GM08714 (cell line): Measurements from ENCODE around the gene KPNA6.
"Not testable (repeated sequence)": the region's sequence is repeated elsewhere in the genome, so short reads cannot be mapped to it uniquely, and the experiment has no call there.

ENCODE experiments used
- H3K4me3 ChIP-seq: fragments of 200-500 bp; sonication (Bioruptor generic); 2 replicates; pipeline ENCODE4 v1.5.1; 2014; ENCODE audit warnings: mild to moderate bottlenecking, low read length, inconsistent platforms
- ZNF274 ChIP-seq: IDR thresholded peaks from 2 replicates; pipeline ENCODE4 v1.6.1; 2012; ENCODE audit warnings: mild to moderate bottlenecking, low read depth, low read length

KPNA6 gene

DNA sequence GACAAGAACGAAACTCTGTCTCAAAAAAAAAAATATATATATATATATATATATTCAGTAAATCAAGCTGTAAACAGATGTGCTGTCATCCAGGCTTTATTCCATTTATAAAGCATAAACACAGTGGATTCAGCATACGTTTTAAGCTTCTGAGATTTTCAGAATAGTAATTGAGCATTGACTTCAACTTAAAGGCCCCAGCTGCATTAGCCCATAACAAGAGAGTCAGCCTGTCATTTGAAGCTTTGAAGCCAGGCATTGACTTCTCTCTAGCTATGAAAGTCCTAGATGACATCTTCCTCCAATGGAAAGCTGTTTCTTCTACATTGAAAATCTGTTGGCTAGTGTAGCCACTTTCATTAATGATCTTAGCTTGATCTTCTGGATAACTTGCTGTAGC, 6.6 kb downstream of the KPNA6 start:
- H3K4me3 ChIP-seq = no peak overlapping the region
- TF ChIP-seq ZNF274 = no peak

GRCh38 chr1:32115496-32115895, 7.6 kb downstream of the KPNA6 start:
- TF ChIP-seq ZNF274 = no peak
- no peak overlapping the region for H3K4me3 ChIP-seq

DNA sequence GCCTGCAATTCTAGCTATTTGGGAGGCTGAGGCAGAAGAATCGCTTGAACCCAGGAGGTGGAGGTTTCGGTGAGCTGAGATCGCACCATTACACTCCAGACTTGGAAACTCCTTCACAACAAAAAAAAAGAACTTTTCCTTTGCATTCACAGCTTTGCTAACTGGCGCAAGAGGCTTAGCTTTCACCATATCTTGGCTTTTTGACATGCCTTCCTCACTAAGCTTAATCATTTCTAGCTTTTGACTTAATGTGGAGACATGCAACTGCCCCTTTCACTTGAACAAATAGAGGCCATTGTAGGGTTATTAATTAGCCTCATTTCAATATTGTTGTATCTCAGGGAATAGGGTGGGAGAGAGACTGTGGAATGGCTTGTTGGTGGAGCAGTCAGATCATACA, 8.7 kb downstream of the KPNA6 start:
- H3K4me3 ChIP-seq = no peak overlapping the region
- TF ChIP-seq ZNF274 = no peak

GRCh38 chr1:32122151-32122550, 14.3 kb downstream of the KPNA6 start:
- no peak for TF ChIP-seq ZNF274
- H3K4me3 ChIP-seq = no peak overlapping the region

- H3K4me3 ChIP-seq = not testable (repeated sequence)
Measured at GRCh38 chr1:32123361-32123760, 15.5 kb downstream of the KPNA6 start.

- no peak for TF ChIP-seq ZNF274
- no peak overlapping the region for H3K4me3 ChIP-seq
Measured at GRCh38 chr1:32125313-32125712, 17.5 kb downstream of the KPNA6 start.

DNA sequence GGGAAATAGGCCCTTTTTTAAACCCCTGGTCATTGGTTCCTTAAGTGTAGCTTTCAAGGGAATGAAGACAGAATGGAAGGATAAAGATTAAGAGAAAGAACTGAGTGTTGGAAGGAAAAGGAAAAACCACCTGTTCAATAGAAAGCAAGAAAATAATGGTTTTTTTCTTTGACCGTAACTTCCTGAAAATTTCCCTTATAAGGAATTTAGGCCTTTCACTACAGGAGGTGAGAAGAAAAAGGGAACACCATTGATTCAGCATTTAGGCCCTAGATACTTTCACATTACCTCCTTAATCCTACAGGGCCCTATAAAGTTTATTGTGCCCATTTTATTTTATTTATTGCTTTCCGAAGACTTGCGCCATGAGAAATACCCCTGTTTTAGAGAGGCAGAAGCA, 18.9 kb downstream of the KPNA6 start:
- TF ChIP-seq ZNF274 = no peak
- no peak overlapping the region for H3K4me3 ChIP-seq

DNA sequence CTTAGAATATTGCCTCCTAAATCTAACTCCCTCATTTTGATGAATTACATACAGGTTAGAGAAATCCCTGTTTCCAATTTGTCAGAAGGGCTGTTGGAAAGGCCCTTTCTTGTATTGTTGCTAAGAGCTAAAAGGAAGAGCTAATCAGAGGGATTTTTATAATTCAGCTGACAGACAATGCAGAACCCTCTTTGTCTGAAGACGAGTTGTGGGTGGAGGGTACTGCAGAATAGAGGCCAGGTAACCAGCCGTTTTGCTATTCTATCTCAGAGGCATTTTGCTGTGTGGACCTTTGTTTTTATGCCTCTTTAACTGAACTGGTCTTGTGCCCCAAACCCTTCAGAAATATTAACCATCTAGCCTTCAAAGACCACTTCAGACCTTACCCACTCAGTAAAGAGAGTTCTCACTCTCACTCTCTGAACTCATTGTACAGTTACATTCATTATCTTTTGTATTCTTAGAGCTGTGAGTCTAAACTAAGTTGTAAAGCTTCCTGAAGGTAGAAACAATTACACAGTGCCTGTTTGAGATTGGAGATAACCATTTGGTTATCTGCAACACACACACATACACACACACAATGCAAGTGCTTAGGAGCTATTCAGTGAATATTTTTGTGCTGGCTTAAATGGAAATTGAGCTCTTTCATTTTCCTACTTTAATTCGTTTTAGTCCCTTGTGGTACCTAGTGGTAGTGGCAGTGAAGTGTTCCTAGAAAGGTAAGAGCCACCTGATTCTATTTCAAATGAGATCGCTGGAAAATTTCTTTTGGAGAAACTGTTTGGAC, 19.7 kb downstream of the KPNA6 start:
- no peak for TF ChIP-seq ZNF274
- no peak overlapping the region for H3K4me3 ChIP-seq

- TF ChIP-seq ZNF274 = no peak
- H3K4me3 ChIP-seq = no peak overlapping the region
Measured at GRCh38 chr1:32128479-32128878, 20.6 kb downstream of the KPNA6 start.

DNA sequence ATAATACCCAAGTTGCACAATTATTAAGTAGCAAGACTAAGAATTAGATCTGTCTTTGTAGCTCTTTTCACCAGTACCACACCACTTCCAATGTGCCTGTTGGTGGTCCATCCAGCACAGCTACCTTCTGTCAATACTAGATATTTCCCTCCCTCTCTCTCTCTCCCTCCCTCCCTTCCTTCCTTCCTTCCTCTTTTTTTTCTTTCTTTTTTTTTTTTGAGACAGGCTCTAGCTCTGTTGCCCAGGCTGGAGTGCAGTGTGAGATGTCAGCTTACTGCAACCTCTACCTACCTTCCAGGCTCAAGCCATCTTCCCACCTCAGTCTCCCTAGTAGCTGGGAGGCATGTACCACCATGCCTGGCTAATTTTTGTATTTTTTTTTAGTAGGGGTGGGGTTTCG, 21.1 kb downstream of the KPNA6 start:
- no peak overlapping the region for H3K4me3 ChIP-seq
- no peak for TF ChIP-seq ZNF274

- not testable (repeated sequence) for H3K4me3 ChIP-seq
Measured at GRCh38 chr1:32133950-32134280, 26.1 kb downstream of the KPNA6 start.

- TF ChIP-seq ZNF274 = no peak
- no peak overlapping the region for H3K4me3 ChIP-seq
Measured at GRCh38 chr1:32137111-32137510, 29.3 kb downstream of the KPNA6 start.

GRCh38 chr1:32138965-32139364, 31.1 kb downstream of the KPNA6 start:
- TF ChIP-seq ZNF274 = no peak
- H3K4me3 ChIP-seq = no peak overlapping the region

DNA sequence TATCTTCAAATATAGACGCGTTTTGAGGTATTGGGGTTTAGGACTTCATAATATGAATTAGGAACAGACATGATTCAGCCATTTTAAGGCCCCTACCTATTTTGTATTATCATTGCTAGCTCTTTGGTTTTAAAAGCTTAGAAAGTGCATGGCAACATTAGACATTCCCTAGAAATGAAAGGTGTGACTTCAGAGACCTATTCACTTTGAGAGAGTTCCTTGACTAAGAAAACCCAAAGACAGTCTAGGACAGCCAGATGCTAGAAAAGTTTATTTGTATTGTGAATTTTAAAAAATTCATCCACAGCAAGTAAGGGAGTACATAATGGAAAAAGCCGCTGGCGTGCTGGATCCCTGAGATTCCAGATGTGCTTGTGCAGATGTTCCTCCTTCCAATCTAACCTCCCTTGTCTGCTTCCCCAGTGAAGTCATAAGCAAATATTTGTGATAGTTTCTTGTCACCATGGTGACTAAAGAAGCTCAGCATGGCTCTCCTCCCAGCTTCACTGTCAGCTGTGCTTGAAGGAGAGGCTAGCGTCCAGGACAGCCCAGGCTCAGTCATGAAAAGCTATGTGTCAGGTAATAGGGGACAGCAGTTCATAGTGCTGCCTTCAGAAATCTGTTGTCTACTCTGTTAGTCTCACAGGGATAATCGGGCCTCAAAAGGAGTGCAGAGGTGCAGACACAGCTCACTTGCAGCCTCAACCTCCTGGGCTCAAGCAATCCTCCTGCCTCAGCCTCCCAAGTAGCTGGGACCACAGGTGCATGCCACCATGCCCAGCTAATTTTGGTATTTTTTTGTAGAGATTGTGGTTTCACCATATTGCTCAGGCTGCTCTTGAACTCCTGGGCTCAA, 34.8 kb downstream of the KPNA6 start:
- H3K4me3 ChIP-seq = no peak overlapping the region
- TF ChIP-seq ZNF274 = no peak

- not testable (repeated sequence) for H3K4me3 ChIP-seq
Measured at GRCh38 chr1:32143302-32143695, 35.4 kb downstream of the KPNA6 start.
